ENCODE data around the gene VPS13D.

DNA sequence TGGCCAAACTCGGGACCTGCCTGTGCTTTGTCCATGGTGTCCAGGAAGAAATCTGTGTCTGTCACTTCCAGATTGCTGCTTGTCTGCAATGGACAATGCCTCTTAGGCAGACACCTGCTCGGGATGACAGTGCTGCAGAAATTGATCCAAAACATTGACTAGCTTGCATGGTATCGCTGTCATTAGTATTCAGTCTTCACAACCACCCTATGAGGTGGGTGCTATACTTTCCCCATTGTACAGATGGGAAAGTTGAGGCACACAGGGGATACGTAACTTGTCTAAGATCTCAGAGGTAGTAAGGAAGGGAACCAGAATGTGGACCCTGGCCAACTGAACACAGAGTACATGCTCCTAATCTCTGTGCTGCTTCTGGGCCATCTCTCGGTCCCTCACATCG, 249.5 kb downstream of the VPS13D start:
- TF ChIP-seq JUNB (IDR thresholded peaks at IDR 0.05; ENCODE audit: unreplicated experiment) = no peak
- TF ChIP-seq, protein P1, sequence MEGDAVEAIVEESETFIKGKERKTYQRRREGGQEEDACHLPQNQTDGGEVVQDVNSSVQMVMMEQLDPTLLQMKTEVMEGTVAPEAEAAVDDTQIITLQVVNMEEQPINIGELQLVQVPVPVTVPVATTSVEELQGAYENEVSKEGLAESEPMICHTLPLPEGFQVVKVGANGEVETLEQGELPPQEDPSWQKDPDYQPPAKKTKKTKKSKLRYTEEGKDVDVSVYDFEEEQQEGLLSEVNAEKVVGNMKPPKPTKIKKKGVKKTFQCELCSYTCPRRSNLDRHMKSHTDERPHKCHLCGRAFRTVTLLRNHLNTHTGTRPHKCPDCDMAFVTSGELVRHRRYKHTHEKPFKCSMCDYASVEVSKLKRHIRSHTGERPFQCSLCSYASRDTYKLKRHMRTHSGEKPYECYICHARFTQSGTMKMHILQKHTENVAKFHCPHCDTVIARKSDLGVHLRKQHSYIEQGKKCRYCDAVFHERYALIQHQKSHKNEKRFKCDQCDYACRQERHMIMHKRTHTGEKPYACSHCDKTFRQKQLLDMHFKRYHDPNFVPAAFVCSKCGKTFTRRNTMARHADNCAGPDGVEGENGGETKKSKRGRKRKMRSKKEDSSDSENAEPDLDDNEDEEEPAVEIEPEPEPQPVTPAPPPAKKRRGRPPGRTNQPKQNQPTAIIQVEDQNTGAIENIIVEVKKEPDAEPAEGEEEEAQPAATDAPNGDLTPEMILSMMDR (conservative IDR thresholded peaks at IDR 0.05; ENCODE audit: low read depth in 2 of 2) = no peak
- TF ChIP-seq POLR2AphosphoS5 (IDR thresholded peaks at IDR 0.05; ENCODE audit: low read depth) = no peak

Data from GM23338 (cell line).